GM20000 (cell line): ENCODE measurements around the gene FMNL3.

Source experiments
- DNase-seq: peaks from one replicate; pipeline ENCODE4 v3.0.0; 2012; ENCODE audit warnings: low spot score
- CTCF ChIP-seq: IDR thresholded peaks from 2 replicates; pipeline ENCODE4 v1.5.1; 2012; ENCODE audit warnings: mild to moderate bottlenecking, control low read depth; ENCODE audit errors: extremely low read depth, missing control alignments

Gene FMNL3

DNA sequence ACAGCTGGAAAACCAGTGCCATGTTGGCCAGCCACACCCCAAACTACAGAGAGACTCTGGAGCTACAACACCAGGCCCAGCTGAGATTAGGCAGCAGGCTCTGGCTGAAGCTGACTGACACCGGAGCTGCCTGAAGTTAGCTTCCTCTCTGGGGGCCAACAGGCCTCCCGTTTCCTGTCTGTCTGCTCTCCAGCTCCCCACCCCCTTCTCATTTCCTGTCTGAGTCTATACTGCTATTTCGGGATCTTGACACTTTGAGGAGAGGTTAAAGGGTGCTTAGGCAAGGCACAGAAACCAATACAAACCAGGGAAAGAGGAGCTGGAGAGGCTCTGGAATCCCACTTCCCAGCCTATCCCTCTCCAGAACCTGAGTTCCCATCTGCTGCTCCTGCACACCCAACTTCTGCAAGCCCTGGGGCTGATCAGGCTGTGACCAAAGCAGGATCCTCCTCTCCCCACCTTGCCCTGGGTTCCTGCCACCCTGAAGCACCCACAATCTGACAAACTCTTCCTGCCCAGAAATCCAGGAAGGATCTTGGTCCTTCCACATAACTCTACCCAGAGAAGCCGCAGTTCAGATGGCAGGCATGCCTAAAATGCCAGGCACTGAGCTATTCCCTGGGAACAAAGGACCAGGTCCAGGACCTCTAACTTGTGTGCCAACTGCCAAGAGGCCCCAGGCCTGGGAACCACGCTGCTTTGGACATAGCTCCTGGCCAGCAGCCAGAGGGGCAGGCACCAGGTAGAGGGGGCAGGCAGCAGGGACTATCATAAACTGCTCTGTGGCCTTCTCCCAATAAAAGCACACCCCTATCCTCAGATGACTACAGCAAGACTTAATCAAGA lies 44.0 kb downstream of the FMNL3 start:
- no peak for TF ChIP-seq CTCF
- DNase-seq, result peak; percentile 89

GRCh38 chr12:49661746-49662145 lies 45.5 kb downstream of the FMNL3 start:
- TF ChIP-seq CTCF, result no peak
- DNase-seq, result no peak

DNA sequence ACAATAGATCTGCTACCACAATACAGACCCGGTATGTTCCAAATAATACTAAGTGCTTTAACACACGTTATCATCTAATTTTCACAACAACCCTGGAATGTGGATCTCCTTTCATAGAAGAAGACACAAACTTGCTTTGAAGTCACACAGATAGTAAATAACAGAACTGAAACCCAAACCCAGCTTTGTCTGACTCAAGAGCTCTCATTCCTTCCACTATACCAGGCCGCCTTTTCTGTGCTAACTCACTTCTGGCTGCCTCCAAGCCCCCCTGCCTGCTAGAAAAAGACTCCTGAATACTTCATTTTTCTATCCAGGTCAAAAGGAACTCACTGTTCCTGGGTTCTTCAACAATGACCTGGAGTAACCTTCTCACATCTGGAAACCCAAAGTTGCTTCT lies 46.0 kb downstream of the FMNL3 start:
- peak; percentile 63 for DNase-seq
- TF ChIP-seq CTCF, result no peak

GRCh38 chr12:49659753-49660152 lies 47.5 kb downstream of the FMNL3 start:
- TF ChIP-seq CTCF, result no peak
- DNase-seq, result no peak

- TF ChIP-seq CTCF, result no peak
Observed at GRCh38 chr12:49658276-49658675, 48.9 kb downstream of the FMNL3 start.

GRCh38 chr12:49655595-49656236 lies 51.5 kb downstream of the FMNL3 start:
- no peak for DNase-seq
- TF ChIP-seq CTCF, result no peak

More at GRCh38 chr12:49658276-49658675, 48.9 kb downstream of the FMNL3 start:
- no peak for DNase-seq

DNA sequence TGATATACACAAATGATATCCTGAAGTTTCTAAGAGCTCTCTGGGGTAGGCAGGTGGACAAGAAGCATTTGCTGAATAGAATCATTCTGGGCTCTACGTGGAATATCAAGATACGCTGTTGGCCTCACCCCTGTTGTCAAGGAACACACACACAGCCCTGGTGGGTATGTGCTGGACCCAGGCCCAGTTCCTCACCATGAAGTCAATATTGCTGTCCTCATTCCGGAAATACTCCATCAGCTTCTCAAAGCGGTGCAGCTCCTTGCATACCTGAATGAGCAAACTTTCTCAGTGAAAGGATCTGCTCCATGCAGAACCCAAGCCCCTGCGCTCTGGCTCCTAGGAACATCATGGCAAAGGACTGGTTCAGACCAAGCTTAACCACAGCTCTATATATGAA lies 52.5 kb downstream of the FMNL3 start:
- no peak for DNase-seq
- TF ChIP-seq CTCF, result no peak
